Astrocyte (in vitro differentiated cells and primary cell): ENCODE results near the gene EPB41. TPM values are rescaled to one million over a fixed set of nuclear protein-coding genes. Genes with fewer than 3 reads are reported as not detected.
A peak's percentile ranks its signal among the peaks of the same experiment; 100 is the strongest.

ENCODE experiments used
- DNase-seq: peaks from one replicate; pipeline ENCODE4 v3.0.0-alpha.2; 2010; ENCODE audit warnings: low read depth
- FAIRE-seq: peaks from 2 replicates; lab custom pipeline; 2011; peaks lifted over from hg19 to GRCh38; lab: Jason Lieb, UNC
- H2AFZ ChIP-seq: 2 replicates; pipeline ENCODE4 v1.6.0; 2012; ENCODE audit warnings: low read depth, low read length, inconsistent platforms
- H3K27ac ChIP-seq: 2 replicates; pipeline ENCODE4 v1.5.1; 2011; ENCODE audit warnings: low read depth, low read length, inconsistent platforms
- H3K27me3 ChIP-seq: 2 replicates; pipeline ENCODE4 v1.6.0; 2011; ENCODE audit warnings: low read length, inconsistent platforms; ENCODE audit not compliant: insufficient read depth
- H3K36me3 ChIP-seq: 2 replicates; pipeline ENCODE4 v1.5.1; 2011; ENCODE audit warnings: low read length, inconsistent platforms; ENCODE audit not compliant: insufficient read depth
- H3K4me1 ChIP-seq: 2 replicates; pipeline ENCODE4 v1.5.1; 2011; ENCODE audit warnings: low read length, inconsistent platforms; ENCODE audit not compliant: insufficient read depth
- H3K4me2 ChIP-seq: 2 replicates; pipeline ENCODE4 v1.6.0; 2012; ENCODE audit warnings: low read length, inconsistent platforms
- H3K4me3 ChIP-seq: 2 replicates; pipeline ENCODE4 v1.5.1; 2011; ENCODE audit warnings: low read depth, mild to moderate bottlenecking, low read length, inconsistent platforms; ENCODE audit not compliant: insufficient read depth
- H3K79me2 ChIP-seq: 2 replicates; pipeline ENCODE4 v1.6.0; 2012; ENCODE audit warnings: mild to moderate bottlenecking, low read length, inconsistent platforms; ENCODE audit not compliant: insufficient read depth
- H3K9ac ChIP-seq: 2 replicates; pipeline ENCODE4 v1.6.0; 2012; ENCODE audit warnings: mild to moderate bottlenecking, low read length, inconsistent platforms
- H3K9me3 ChIP-seq: 2 replicates; pipeline ENCODE4 v1.5.1; 2012; ENCODE audit warnings: low read depth, mild to moderate bottlenecking, low read length, inconsistent platforms; ENCODE audit not compliant: insufficient read depth
- H4K20me1 ChIP-seq: 2 replicates; pipeline ENCODE4 v1.6.0; 2012; ENCODE audit warnings: low read length, inconsistent platforms; ENCODE audit not compliant: insufficient read depth
- H3K27ac Mint-ChIP-seq: one replicate; pipeline ENCODE4 v1.8.0; 2021; ENCODE audit warnings: mild to moderate bottlenecking, mixed read lengths; ENCODE audit not compliant: unreplicated experiment
- H3K27me3 Mint-ChIP-seq: one replicate; pipeline ENCODE4 v1.8.0; 2021; ENCODE audit warnings: low read depth, mixed read lengths; ENCODE audit not compliant: unreplicated experiment
- H3K36me3 Mint-ChIP-seq: one replicate; pipeline ENCODE4 v1.8.0; 2021; ENCODE audit warnings: low read depth, mixed read lengths; ENCODE audit not compliant: unreplicated experiment
- H3K4me1 Mint-ChIP-seq: one replicate; pipeline ENCODE4 v1.8.0; 2021; ENCODE audit warnings: low read depth, mixed read lengths; ENCODE audit not compliant: unreplicated experiment
- H3K4me3 Mint-ChIP-seq: one replicate; pipeline ENCODE4 v1.8.0; 2021; ENCODE audit warnings: mild to moderate bottlenecking, moderate library complexity, mixed read lengths; ENCODE audit not compliant: unreplicated experiment
- H3K9me3 Mint-ChIP-seq: one replicate; pipeline ENCODE4 v1.8.0; 2021; ENCODE audit warnings: mild to moderate bottlenecking, mixed read lengths; ENCODE audit not compliant: unreplicated experiment
- EZH2 ChIP-seq: IDR thresholded peaks from 2 replicates; pipeline ENCODE4 v1.6.1; 2012; ENCODE audit warnings: mild to moderate bottlenecking, low read length, inconsistent platforms; ENCODE audit not compliant: insufficient read depth
- total RNA-seq: library from RNA; stranded (reverse); gene quantifications from 2 replicates; pipeline ENCODE4 v1.2.1, GENCODE V29; 2021
- TF ChIP-seq, protein P1 (sequence below): IDR thresholded peaks from 2 replicates; pipeline ENCODE4 v1.5.1; 2011; ENCODE audit warnings: low read depth, mild to moderate bottlenecking, inconsistent platforms, low read length, moderate library complexity; ENCODE audit not compliant: insufficient read depth

The EPB41 gene
- total RNA-seq, 1 donor from 2014 or later, result 13.9 TPM

DNA sequence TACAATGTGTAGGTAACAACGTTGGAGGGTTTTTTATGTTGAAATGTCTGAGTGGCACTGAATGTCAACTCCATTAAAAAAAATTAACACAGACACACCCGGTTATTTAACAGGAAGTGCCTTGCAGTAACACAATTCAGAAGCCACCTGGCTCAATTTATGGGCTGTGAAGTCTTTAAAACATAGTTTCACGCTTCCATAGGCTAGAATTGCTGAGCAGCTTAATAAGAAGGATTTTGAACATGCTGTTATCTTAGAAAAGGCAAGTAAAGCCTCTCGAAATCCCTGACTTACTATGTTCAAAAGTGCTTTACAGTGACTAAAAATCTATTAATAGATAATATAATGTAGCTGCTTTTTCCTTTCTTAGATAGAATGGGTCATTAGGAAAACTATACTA lies 247.7 kb downstream of the EPB41 start:
- FAIRE-seq, result no peak

DNA sequence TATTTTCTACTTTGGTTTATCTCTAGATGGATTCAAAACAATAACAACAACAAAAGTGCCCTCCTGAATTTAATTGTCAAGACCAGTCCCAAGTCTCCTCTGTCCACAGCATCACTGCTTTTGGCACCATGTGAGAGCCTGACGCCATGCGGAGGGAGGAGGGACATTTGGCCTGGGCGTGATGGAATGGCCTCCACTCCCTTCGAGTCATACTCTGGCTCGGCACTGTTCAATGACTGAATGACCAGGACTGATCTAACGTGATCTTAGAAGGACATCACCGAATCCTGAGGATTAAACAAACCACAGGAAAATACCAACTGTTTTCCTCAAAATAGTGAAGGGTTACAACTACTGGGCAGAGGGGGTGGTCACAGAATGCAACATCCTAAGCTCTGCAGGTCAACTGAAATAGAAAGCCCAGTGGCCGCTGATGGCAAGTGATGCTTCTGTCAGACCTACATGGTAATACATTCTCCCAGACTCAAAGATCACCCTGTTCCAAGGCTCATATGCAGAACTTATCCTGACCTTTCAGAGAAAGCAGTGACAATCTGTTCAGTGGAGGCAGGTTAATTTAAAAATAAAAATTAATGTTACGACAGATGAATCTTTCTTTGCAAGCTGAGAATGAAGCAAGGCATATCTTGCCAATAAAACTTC lies 248.2 kb downstream of the EPB41 start:
- Histone ChIP-seq H2AFZ (no peak overlapping the region), H3K4me3 (no peak overlapping the region), H3K9ac (no peak overlapping the region), H3K27ac (no peak overlapping the region), H3K9me3 (no peaks in the 10 kb centered on the region), H3K79me2 (peaks cover 98% of the 10 kb centered on the region), H3K4me2 (peak overlapping the region; percentile 1), H3K27me3 (no peaks in the 10 kb centered on the region), H3K4me1 (peaks cover 7% of the 10 kb centered on the region), H4K20me1 (peaks cover 85% of the 10 kb centered on the region), H3K36me3 (peaks cover 36% of the 10 kb centered on the region)
- DNase-seq (peak; percentile 29), FAIRE-seq (no peak)
- H3K27me3 Mint-ChIP-seq, result no peaks in the 10 kb centered on the region
- H3K27ac Mint-ChIP-seq, result no peak overlapping the region
- TF ChIP-seq, protein P1, sequence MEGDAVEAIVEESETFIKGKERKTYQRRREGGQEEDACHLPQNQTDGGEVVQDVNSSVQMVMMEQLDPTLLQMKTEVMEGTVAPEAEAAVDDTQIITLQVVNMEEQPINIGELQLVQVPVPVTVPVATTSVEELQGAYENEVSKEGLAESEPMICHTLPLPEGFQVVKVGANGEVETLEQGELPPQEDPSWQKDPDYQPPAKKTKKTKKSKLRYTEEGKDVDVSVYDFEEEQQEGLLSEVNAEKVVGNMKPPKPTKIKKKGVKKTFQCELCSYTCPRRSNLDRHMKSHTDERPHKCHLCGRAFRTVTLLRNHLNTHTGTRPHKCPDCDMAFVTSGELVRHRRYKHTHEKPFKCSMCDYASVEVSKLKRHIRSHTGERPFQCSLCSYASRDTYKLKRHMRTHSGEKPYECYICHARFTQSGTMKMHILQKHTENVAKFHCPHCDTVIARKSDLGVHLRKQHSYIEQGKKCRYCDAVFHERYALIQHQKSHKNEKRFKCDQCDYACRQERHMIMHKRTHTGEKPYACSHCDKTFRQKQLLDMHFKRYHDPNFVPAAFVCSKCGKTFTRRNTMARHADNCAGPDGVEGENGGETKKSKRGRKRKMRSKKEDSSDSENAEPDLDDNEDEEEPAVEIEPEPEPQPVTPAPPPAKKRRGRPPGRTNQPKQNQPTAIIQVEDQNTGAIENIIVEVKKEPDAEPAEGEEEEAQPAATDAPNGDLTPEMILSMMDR, result no peak
- no peak for TF ChIP-seq EZH2
- H3K36me3 Mint-ChIP-seq, result peaks cover 23% of the 10 kb centered on the region
- no peaks in the 10 kb centered on the region for H3K9me3 Mint-ChIP-seq
- peaks cover 10% of the 10 kb centered on the region for H3K4me1 Mint-ChIP-seq
- no peak overlapping the region for H3K4me3 Mint-ChIP-seq

More for the DNA sequence above, 247.7 kb downstream of the EPB41 start:
- H2AFZ ChIP-seq, result no peak overlapping the region
- H3K27me3 Mint-ChIP-seq, result no peaks in the 10 kb centered on the region
- H3K36me3 Mint-ChIP-seq, result peaks cover 23% of the 10 kb centered on the region
- peaks cover 96% of the 10 kb centered on the region for H3K79me2 ChIP-seq
- no peaks in the 10 kb centered on the region for H3K9me3 Mint-ChIP-seq
- H3K9me3 ChIP-seq, result no peaks in the 10 kb centered on the region
- H3K27me3 ChIP-seq, result no peaks in the 10 kb centered on the region
- peaks cover 10% of the 10 kb centered on the region for H3K4me1 Mint-ChIP-seq
- H3K4me3 ChIP-seq, result no peak overlapping the region
- no peak overlapping the region for H3K27ac Mint-ChIP-seq
- H3K4me1 ChIP-seq, result peaks cover 7% of the 10 kb centered on the region
- TF ChIP-seq, protein P1, result no peak
- no peak for TF ChIP-seq EZH2
- no peak overlapping the region for H3K4me3 Mint-ChIP-seq
- no peak for DNase-seq
- H3K9ac ChIP-seq, result no peak overlapping the region
- H3K36me3 ChIP-seq, result peaks cover 39% of the 10 kb centered on the region
- H3K27ac ChIP-seq, result no peak overlapping the region
- H4K20me1 ChIP-seq, result peaks cover 84% of the 10 kb centered on the region
- H3K4me2 ChIP-seq, result no peak overlapping the region

DNA sequence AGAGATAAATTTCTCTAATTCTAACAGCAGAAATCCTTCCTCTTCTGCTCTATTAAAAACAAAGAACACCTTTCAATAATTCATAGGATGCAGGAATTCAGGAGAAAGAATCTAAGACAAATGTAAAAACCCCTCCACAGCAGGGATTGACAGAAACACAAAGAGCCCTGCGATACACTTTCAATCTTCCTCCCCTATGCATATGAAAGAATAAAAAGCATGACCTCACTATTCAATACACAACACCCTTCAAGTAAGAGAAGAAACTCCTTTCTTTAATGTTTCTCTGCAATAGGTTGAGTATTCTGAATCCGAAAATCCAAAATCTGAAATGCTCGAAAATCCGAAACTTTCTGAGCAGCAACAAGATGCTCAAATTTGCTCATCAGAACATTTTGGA lies 250.2 kb downstream of the EPB41 start:
- Mint-ChIP-seq H3K27ac (no peak overlapping the region), H3K4me3 (no peak overlapping the region), H3K4me1 (peaks cover 16% of the 10 kb centered on the region), H3K36me3 (peaks cover 17% of the 10 kb centered on the region), H3K27me3 (no peaks in the 10 kb centered on the region), H3K9me3 (no peaks in the 10 kb centered on the region)
- Histone ChIP-seq H3K36me3 (peaks cover 34% of the 10 kb centered on the region), H3K9ac (no peak overlapping the region), H3K4me3 (no peak overlapping the region), H3K79me2 (peaks cover 100% of the 10 kb centered on the region), H3K4me2 (no peak overlapping the region), H3K27ac (no peak overlapping the region), H3K27me3 (no peaks in the 10 kb centered on the region), H4K20me1 (peaks cover 92% of the 10 kb centered on the region), H3K9me3 (no peaks in the 10 kb centered on the region), H3K4me1 (peaks cover 7% of the 10 kb centered on the region), H2AFZ (no peak overlapping the region)
- DNase-seq, result no peak
- FAIRE-seq, result no peak
- TF ChIP-seq EZH2, result no peak
- TF ChIP-seq, protein P1, result no peak
